ENCODE data around the gene SMC3. TPM values are rescaled to one million over a fixed set of nuclear protein-coding genes. Genes with fewer than 3 reads are reported as not detected.
A peak's percentile ranks its signal among the peaks of the same experiment; 100 is the strongest.

SMC3 gene
- total RNA-seq, 6 experiments from 2014 or later, result 9.9 to 14.0 (median 11.9) TPM

DNA sequence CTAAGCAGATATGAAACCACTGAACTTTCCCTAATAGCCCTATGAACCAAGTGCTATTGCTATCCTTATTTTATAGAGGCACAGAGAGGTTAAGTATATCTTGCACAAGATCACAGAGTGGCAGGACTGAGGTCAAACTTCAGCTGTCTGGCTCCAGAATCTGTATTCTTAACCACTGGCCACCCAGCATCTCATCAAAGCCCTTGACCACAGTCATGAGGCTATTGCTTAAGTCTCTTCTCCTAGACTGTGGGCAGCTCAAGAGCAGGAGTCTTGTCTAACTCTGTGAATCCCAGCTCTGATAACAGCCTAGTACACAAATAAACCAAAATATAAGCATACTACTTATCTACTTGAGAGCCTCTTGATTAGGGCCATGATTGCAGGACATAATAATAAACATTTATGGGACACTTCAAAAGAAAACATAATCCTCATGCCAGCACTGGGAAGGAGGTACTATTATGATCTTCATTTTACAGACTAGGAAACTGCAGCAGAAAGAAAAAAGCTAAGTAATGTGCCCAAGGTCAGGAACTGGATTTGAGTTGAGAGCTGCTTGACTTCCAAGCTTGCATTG lies 22.4 kb upstream of the SMC3 start:
- Histone ChIP-seq H3K27me3 (no peaks in the 10 kb centered on the region), H3K36me3 (no peaks in the 10 kb centered on the region), H3K27ac (no peak overlapping the region), H3K4me3 (no peak overlapping the region), H3K4me1 (no peaks in the 10 kb centered on the region), H3K9me3 (no peaks in the 10 kb centered on the region)
- ATAC-seq, result no peak
- TF ChIP-seq, protein P1, sequence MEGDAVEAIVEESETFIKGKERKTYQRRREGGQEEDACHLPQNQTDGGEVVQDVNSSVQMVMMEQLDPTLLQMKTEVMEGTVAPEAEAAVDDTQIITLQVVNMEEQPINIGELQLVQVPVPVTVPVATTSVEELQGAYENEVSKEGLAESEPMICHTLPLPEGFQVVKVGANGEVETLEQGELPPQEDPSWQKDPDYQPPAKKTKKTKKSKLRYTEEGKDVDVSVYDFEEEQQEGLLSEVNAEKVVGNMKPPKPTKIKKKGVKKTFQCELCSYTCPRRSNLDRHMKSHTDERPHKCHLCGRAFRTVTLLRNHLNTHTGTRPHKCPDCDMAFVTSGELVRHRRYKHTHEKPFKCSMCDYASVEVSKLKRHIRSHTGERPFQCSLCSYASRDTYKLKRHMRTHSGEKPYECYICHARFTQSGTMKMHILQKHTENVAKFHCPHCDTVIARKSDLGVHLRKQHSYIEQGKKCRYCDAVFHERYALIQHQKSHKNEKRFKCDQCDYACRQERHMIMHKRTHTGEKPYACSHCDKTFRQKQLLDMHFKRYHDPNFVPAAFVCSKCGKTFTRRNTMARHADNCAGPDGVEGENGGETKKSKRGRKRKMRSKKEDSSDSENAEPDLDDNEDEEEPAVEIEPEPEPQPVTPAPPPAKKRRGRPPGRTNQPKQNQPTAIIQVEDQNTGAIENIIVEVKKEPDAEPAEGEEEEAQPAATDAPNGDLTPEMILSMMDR (IDR thresholded peaks at IDR 0.05), result no peak
- TF ChIP-seq POLR2A (IDR thresholded peaks at IDR 0.05), result no peak
- intact Hi-C loops (cut with DNase I), result loop anchor here (5.0 to 10.0 kb wide), 2 partner anchors 190 to 233 kb away; no protein-coding TSS in a partner anchor
- DNase-seq, result no peak

DNA sequence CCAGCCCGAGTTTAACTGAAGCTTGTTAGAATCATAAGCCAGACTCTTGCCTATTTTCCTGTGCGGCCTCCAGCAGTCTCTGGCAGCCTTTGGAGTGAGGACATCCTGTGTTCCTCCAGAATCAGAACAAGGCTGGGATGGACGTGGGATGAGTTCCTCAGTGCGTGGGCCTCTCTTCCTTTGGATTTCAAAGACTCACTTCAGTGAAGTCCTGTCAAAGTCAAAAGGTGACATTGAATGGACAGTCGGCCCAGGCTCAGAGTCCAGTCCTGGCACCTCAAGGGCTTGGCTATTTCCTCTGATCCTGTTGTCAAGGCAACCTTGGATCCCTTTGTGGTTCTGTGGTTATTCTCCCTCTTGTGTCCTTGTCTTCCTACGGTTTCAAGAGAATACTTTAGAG lies 21.4 kb upstream of the SMC3 start:
- intact Hi-C loops (cut with DNase I), result loop anchor here (5.0 to 10.0 kb wide), 2 partner anchors 191 to 234 kb away; no protein-coding TSS in a partner anchor
- Histone ChIP-seq H3K4me3 (no peak overlapping the region), H3K27me3 (no peaks in the 10 kb centered on the region), H3K27ac (no peak overlapping the region), H3K36me3 (no peaks in the 10 kb centered on the region), H3K9me3 (no peaks in the 10 kb centered on the region), H3K4me1 (no peaks in the 10 kb centered on the region)
- TF ChIP-seq POLR2A (IDR thresholded peaks at IDR 0.05), result no peak
- TF ChIP-seq, protein P1 (IDR thresholded peaks at IDR 0.05), result no peak
- 72% methylated on average over 4 of the region's 6 CpGs for WGBS (ENCODE audit: insufficient coverage, low coverage, low lambda C conversion rate, missing lambda C conversion rate)
- ATAC-seq (peak; percentile 27 to 73 (median 50)), DNase-seq (no peak)

DNA sequence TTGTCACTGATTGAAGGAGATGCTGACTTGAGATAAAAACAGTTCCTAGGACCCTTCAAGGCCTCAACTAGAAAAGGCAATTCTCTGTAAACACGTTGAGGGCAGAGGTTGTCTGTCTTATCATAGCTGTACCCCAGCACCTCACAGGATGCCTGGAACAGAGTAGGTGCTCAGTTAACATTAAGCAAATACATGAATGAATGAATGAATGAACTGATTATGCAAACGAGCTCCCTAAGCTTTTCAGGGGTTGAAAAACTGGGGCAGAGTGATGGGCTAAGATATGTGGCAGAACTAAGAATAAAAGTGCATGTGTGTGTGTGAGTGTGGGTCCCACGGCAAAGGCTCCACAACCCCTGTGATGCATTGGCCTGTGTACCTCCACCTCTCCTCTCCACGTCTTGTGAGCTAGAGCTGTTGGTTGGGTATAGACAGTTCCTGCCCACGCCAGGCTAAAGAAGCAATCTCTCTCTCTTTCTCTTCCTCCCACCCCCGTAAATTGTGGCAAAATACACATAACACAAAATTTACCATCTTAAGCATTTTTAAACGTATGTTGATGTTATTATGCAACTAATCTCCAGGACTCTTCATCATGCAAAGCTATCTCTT lies 20.9 kb upstream of the SMC3 start:
- intact Hi-C loops (cut with DNase I), result loop anchor here (5.0 to 10.0 kb wide), 2 partner anchors 192 to 234 kb away; no protein-coding TSS in a partner anchor
- ATAC-seq (no peak), DNase-seq (no peak)
- Histone ChIP-seq H3K27ac (no peak overlapping the region), H3K36me3 (no peaks in the 10 kb centered on the region), H3K4me1 (no peaks in the 10 kb centered on the region), H3K27me3 (no peaks in the 10 kb centered on the region), H3K9me3 (no peaks in the 10 kb centered on the region), H3K4me3 (no peak overlapping the region)
- 51% methylated on average over 7 of the region's 7 CpGs for WGBS (ENCODE audit: insufficient coverage, low coverage, low lambda C conversion rate, missing lambda C conversion rate)
- TF ChIP-seq POLR2A (IDR thresholded peaks at IDR 0.05), result no peak
- TF ChIP-seq, protein P1 (IDR thresholded peaks at IDR 0.05), result no peak

DNA sequence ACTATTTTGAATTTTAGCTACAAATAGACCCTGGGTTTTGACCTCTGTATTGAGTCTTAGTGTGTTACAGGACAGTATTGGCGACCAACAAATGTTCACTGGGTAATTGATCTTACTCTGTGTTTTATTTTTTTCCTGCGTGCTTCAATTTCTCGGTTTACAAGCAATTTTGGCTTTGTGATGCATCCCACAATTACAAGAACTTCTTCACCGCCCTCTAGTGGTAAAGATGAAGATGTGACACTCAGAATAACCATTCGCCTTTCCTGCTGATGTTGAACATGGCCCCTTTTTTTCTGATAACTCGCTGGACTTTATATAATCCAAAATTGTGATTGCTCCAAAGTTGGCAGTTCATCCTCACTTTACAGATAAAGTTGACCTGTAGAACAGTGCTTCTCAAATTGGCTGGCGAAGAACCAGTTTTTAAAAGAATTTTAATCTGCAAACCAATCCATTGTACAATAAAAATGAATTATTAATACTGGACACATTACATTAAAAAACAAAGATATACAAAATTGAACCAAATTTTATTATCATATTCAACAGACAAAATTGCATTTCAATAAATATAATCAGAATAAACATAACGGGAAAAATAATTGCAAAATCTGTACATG lies 20.2 kb upstream of the SMC3 start:
- no peaks in the 10 kb centered on the region for H3K4me1 ChIP-seq

More for the DNA sequence above, 20.2 kb upstream of the SMC3 start:
- H3K27ac ChIP-seq, result no peak overlapping the region
- ATAC-seq (peak; percentile 81 to 90 (median 86)), DNase-seq (no peak)
- no peak for TF ChIP-seq POLR2A (IDR thresholded peaks at IDR 0.05)
- TF ChIP-seq, protein P1 (IDR thresholded peaks at IDR 0.05), result peak; percentile 73 to 91 (median 78)
- intact Hi-C loops (cut with DNase I), result loop anchor here (5.0 to 10.0 kb wide), 2 partner anchors 192 to 235 kb away; no protein-coding TSS in a partner anchor
- no peaks in the 10 kb centered on the region for H3K27me3 ChIP-seq
- WGBS (ENCODE audit: insufficient coverage, low coverage, low lambda C conversion rate, missing lambda C conversion rate), result 7% methylated on average over 8 of the region's 8 CpGs
- H3K9me3 ChIP-seq, result no peaks in the 10 kb centered on the region
- H3K4me3 ChIP-seq, result no peak overlapping the region
- H3K36me3 ChIP-seq, result no peaks in the 10 kb centered on the region

Measured in right lobe of liver (tissue), 6 donors.